ENCODE measurements around the gene FBXO36. TPM values are rescaled to one million over a fixed set of nuclear protein-coding genes. Genes with fewer than 3 reads are reported as not detected.

The FBXO36 gene
- total RNA-seq, 2 donors from 2014 or later: 6.7 to 13.3 TPM

DNA sequence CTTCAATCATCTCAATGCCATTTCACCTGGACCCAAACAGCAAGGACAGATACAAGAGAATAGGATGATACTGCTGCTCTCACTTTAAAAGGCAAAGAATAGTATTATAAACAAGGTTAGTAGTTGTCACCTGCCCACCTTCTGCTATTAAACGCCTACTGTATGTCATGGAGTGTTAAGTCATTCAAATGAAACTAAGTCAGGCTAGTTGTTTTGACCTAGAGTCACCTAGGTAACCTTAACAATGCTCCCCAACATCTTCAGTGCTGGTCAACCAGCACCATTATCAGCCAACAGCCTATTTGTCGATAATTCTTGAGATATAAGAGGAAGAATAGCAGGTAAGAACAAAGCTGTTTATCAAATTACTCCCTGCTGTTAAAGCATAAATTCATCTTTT lies 39.7 kb upstream of the FBXO36 start:
- Mint-ChIP-seq H3K27me3 (ENCODE audit: insufficient read depth) (no peaks in the 10 kb centered on the region), H3K4me3 (no peak overlapping the region), H3K4me1 (peaks cover 30% of the 10 kb centered on the region), H3K36me3 (ENCODE audit: low read depth) (peaks cover 30% of the 10 kb centered on the region), H3K9me3 (peaks cover 2% of the 10 kb centered on the region), H3K27ac (peak overlapping the region; percentile 32)
- H3K27ac ChIP-seq (ENCODE audit: low read depth, low read length): no peak overlapping the region
- H3K36me3 ChIP-seq (ENCODE audit: control insufficient read depth, insufficient read depth, low read length): peaks cover 40% of the 10 kb centered on the region
- no peak overlapping the region for H3K4me3 ChIP-seq (ENCODE audit: low read length)
- peaks cover 6% of the 10 kb centered on the region for H3K9me3 ChIP-seq (ENCODE audit: control insufficient read depth, low read length)
- no peaks in the 10 kb centered on the region for H3K27me3 ChIP-seq (ENCODE audit: control insufficient read depth, insufficient read depth, low read length, poor library complexity, severe bottlenecking)
- DNase-seq: no peak
- WGBS, 2 experiments (ENCODE audit: insufficient coverage in 1 of 2, insufficient read length in 1 of 2): 80 to 100% methylated on average over 1 to 2 of the region's 2 CpGs
- TF ChIP-seq CTCF (conservative IDR thresholded peaks at IDR 0.05): no peak
- H3K9ac ChIP-seq (ENCODE audit: extremely low read depth, low read length, poor library complexity, severe bottlenecking): no peak overlapping the region
- peaks cover 8% of the 10 kb centered on the region for H3K4me1 ChIP-seq (ENCODE audit: control insufficient read depth, insufficient read depth, low read length)

DNA sequence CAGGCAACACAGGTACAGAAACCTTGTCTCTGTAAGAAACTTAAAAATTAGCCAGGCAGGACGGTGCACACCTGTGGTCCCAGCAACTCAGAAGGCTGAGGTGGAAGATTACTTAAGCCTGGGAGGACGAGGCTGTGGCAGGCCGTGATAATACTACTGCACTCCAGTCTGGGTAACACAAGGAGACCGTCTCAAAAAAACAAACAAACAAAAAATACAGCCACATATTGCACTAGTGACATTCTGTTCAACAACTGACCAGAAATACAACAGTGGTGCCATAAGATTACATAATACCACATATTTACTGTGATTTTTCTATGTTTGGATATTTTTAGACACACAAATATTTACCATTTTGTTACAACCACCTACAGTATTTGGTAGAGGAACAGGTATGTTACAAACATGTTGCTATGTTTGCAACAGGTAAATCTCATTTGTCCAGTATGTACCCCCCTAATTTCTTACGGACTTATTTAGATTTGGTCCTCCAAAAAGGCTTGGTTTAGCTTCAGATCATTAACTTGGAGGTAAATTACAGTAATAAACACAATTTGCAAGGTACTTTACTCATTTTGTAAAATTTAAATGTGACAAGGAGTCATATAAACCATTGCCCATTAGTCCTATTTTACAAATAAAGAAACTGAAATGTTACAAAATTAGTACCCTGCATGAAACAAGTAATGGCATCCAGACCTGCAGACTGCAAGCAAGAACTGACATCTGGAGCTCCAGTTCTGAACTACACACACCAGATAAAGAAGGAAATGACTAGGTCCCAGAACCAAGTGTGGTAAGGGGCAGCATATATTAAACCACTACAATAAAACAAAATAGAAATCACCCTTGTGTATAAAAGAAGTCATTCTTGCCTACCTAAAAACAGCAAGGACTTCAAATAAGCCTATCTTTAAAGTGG lies 37.3 kb upstream of the FBXO36 start:
- H3K4me3 ChIP-seq (ENCODE audit: low read length): no peak overlapping the region
- no peaks in the 10 kb centered on the region for H3K27me3 Mint-ChIP-seq (ENCODE audit: insufficient read depth)
- WGBS, 2 experiments (ENCODE audit: insufficient coverage in 1 of 2, insufficient read length in 1 of 2): 91 to 100% methylated on average over 2 to 5 of the region's 5 CpGs
- H3K36me3 ChIP-seq (ENCODE audit: control insufficient read depth, insufficient read depth, low read length): peaks cover 19% of the 10 kb centered on the region
- no peaks in the 10 kb centered on the region for H3K9me3 Mint-ChIP-seq
- peaks cover 34% of the 10 kb centered on the region for H3K4me1 Mint-ChIP-seq
- no peak overlapping the region for H3K4me3 Mint-ChIP-seq
- H3K27ac Mint-ChIP-seq: peak overlapping the region; percentile 70
- H3K27me3 ChIP-seq (ENCODE audit: control insufficient read depth, insufficient read depth, low read length, poor library complexity, severe bottlenecking): no peaks in the 10 kb centered on the region
- H3K27ac ChIP-seq (ENCODE audit: low read depth, low read length): no peak overlapping the region
- DNase-seq: no peak
- no peak overlapping the region for H3K9ac ChIP-seq (ENCODE audit: extremely low read depth, low read length, poor library complexity, severe bottlenecking)
- H3K4me1 ChIP-seq (ENCODE audit: control insufficient read depth, insufficient read depth, low read length): peaks cover 8% of the 10 kb centered on the region
- no peak for TF ChIP-seq CTCF (conservative IDR thresholded peaks at IDR 0.05)
- no peaks in the 10 kb centered on the region for H3K9me3 ChIP-seq (ENCODE audit: control insufficient read depth, low read length)
- peaks cover 11% of the 10 kb centered on the region for H3K36me3 Mint-ChIP-seq (ENCODE audit: low read depth)

DNA sequence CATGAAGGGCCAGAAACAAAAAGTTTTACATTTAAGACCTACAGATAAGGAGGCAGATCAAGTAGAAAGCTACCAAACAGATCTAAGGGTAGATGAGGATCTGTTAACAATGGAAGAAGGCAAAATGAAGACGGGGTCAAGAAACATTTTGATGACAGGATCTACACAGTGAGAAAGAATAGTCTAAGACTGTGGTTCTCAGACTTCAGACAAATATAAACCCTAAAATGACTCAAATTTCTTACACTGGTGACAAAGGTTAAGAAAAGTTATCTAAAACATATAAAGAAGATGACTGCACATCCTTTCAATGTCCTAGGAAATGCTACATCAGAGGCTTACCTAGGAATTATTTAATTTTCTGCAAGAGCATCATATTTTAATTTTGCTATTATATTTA lies 34.9 kb upstream of the FBXO36 start:
- Histone ChIP-seq H3K9me3 (ENCODE audit: control insufficient read depth, low read length) (no peaks in the 10 kb centered on the region), H3K4me3 (ENCODE audit: low read length) (no peak overlapping the region), H3K36me3 (ENCODE audit: control insufficient read depth, insufficient read depth, low read length) (peaks cover 16% of the 10 kb centered on the region), H3K4me1 (ENCODE audit: control insufficient read depth, insufficient read depth, low read length) (peaks cover 8% of the 10 kb centered on the region), H3K27ac (ENCODE audit: low read depth, low read length) (no peak overlapping the region), H3K27me3 (ENCODE audit: control insufficient read depth, insufficient read depth, low read length, poor library complexity, severe bottlenecking) (no peaks in the 10 kb centered on the region), H3K9ac (ENCODE audit: extremely low read depth, low read length, poor library complexity, severe bottlenecking) (no peak overlapping the region)
- H3K4me1 Mint-ChIP-seq: peaks cover 33% of the 10 kb centered on the region
- TF ChIP-seq CTCF (conservative IDR thresholded peaks at IDR 0.05): no peak
- no peaks in the 10 kb centered on the region for H3K27me3 Mint-ChIP-seq (ENCODE audit: insufficient read depth)
- H3K4me3 Mint-ChIP-seq: no peak overlapping the region
- H3K27ac Mint-ChIP-seq: no peak overlapping the region
- H3K36me3 Mint-ChIP-seq (ENCODE audit: low read depth): no peaks in the 10 kb centered on the region
- no peaks in the 10 kb centered on the region for H3K9me3 Mint-ChIP-seq
- DNase-seq: no peak
- 89% methylated on average over 1 of the region's 1 CpG; no CpG with 5 or more reads in 1 of the 2 experiments for WGBS, 2 experiments (ENCODE audit: insufficient coverage in 1 of 2, insufficient read length in 1 of 2)
